PC-3 (cell line): Measurements from ENCODE around the gene RPL9.

ENCODE experiments used
- EZH2 ChIP-seq: fragments of 300-600 bp; sonication (generic); IDR thresholded peaks from one replicate; pipeline ENCODE4 v1.6.1; 2017; ENCODE audit warnings: antibody characterized with exemption, mild to moderate bottlenecking, low read length; ENCODE audit not compliant: unreplicated experiment
- EZH2phosphoT487 ChIP-seq: fragments of 300-600 bp; sonication (generic); IDR thresholded peaks from 2 replicates; pipeline ENCODE4 v1.6.1; 2018; ENCODE audit warnings: mild to moderate bottlenecking, antibody characterized with exemption, low read length, borderline replicate concordance
- TF ChIP-seq, protein P1 (sequence below): fragments of 300-600 bp; sonication (generic); conservative IDR thresholded peaks from 2 replicates; pipeline ENCODE4 v1.5.1; 2017; ENCODE audit warnings: antibody characterized with exemption, low read depth, mild to moderate bottlenecking, low read length

DNA sequence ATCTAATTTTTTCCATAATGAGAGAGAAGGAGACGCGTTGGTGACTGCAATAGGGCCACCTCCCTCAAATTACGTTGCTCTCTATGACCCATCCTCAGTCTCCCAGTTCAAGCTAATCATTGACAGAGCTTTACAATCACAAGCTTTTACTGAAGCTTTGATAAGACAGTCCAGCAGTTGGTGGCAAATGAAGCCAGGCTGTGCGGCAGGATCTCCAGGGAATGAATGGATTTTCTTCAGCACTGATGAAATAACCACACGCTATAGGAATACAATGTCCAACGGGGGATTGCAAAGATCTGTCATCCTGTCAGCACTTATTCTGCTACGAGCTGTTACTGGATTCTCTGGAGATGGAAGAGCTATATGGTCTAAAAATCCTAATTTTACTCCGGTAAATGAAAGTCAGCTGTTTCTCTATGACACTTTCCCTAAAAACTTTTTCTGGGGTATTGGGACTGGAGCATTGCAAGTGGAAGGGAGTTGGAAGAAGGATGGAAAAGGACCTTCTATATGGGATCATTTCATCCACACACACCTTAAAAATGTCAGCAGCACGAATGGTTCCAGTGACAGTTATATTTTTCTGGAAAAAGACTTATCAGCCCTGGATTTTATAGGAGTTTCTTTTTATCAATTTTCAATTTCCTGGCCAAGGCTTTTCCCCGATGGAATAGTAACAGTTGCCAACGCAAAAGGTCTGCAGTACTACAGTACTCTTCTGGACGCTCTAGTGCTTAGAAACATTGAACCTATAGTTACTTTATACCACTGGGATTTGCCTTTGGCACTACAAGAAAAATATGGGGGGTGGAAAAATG, 51.7 kb downstream of the RPL9 start, which contains the start of gene KLB:
- TF ChIP-seq, protein P1, sequence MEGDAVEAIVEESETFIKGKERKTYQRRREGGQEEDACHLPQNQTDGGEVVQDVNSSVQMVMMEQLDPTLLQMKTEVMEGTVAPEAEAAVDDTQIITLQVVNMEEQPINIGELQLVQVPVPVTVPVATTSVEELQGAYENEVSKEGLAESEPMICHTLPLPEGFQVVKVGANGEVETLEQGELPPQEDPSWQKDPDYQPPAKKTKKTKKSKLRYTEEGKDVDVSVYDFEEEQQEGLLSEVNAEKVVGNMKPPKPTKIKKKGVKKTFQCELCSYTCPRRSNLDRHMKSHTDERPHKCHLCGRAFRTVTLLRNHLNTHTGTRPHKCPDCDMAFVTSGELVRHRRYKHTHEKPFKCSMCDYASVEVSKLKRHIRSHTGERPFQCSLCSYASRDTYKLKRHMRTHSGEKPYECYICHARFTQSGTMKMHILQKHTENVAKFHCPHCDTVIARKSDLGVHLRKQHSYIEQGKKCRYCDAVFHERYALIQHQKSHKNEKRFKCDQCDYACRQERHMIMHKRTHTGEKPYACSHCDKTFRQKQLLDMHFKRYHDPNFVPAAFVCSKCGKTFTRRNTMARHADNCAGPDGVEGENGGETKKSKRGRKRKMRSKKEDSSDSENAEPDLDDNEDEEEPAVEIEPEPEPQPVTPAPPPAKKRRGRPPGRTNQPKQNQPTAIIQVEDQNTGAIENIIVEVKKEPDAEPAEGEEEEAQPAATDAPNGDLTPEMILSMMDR, result no peak
- TF ChIP-seq EZH2phosphoT487, result no peak
- no peak for TF ChIP-seq EZH2
